ENCODE data around the gene MIX23. TPM values are rescaled to one million over a fixed set of nuclear protein-coding genes. Genes with fewer than 3 reads are reported as not detected.
A peak's percentile ranks its signal among the peaks of the same experiment; 100 is the strongest.

MIX23 gene
- total RNA-seq, 4 donors from 2014 or later: 6.4 to 21.6 (median 12.7) TPM

DNA sequence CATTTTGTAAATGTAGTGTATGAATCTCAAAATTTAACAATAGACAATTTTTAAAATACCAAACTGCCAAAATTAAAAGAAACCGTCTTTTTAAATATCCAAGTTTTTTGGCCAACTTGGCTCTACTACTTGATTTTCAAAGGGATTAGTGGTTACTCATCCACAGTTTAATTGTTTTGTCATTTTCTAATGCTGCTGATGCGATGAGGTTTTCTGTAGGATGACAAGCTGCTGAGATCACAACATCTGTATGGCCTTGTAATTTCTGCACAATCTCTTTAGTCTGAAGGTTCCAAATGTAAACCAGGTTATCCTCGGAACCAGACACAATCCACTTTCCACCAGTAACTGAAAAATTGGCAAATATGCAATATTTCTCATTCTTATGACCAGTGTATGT lies 31.4 kb upstream of the MIX23 start:
- DNase-seq (ENCODE audit: extremely low spot score): no peak
- WGBS: 90% methylated on average over 3 of the region's 3 CpGs
- H3K36me3 ChIP-seq: peaks cover 10 to 37% (median 25%) of the 10 kb centered on the region in 4 donors
- TF ChIP-seq CTCF (IDR thresholded peaks at IDR 0.05): no peak
- no peak for TF ChIP-seq EP300 (IDR thresholded peaks at IDR 0.05)
- no peak for TF ChIP-seq POLR2A (IDR thresholded peaks at IDR 0.05; ENCODE audit: low read depth)
- no peak for TF ChIP-seq POLR2AphosphoS5 (IDR thresholded peaks at IDR 0.05)
- H3K27ac ChIP-seq (replicated peaks in 1 of 4): peak overlapping the region in 1 of 4 donors; percentile 86
- intact Hi-C loops (cut with DNase I): loop anchor here (2.0 kb wide), 1 partner anchor 30 kb away; the partner anchor contains the start of gene FAM162A
- no peaks in the 10 kb centered on the region for H3K27me3 ChIP-seq
- peaks cover 27 to 40% (median 35%) of the 10 kb centered on the region in 4 donors for H3K4me1 ChIP-seq
- H3K9me3 ChIP-seq: no peaks in the 10 kb centered on the region
- no peak overlapping the region for H3K4me3 ChIP-seq

DNA sequence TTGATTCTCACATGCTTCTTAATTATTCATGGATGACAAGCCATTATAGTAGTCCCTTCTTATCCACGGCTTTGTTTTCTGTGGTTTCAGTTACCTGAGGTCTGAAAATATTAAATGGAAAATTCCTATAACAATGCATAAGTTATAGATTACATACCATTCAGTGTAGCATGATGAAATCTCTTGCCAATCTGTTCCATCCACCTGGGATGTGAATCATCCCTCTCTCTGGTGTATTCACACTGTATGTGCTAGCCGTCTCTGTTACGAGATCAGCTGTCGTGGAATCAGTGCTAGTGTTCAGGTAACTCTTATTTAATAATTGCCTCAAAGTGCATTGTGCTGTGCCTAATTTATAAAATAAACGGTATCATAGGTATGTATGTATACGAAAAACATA lies 27.6 kb upstream of the MIX23 start:
- intact Hi-C loops (cut with DNase I): no loop called here
- H3K4me1 ChIP-seq: peaks cover 20 to 31% (median 24%) of the 10 kb centered on the region in 4 donors
- no peak overlapping the region for H3K27ac ChIP-seq (replicated peaks in 1 of 4)
- H3K36me3 ChIP-seq: peaks cover 16 to 71% (median 57%) of the 10 kb centered on the region in 4 donors
- no peak overlapping the region for H3K4me3 ChIP-seq
- no peaks in the 10 kb centered on the region for H3K9me3 ChIP-seq
- no peak for DNase-seq (ENCODE audit: extremely low spot score)
- no peaks in the 10 kb centered on the region for H3K27me3 ChIP-seq
- TF ChIP-seq POLR2A (IDR thresholded peaks at IDR 0.05; ENCODE audit: low read depth): no peak
- no peak for TF ChIP-seq EP300 (IDR thresholded peaks at IDR 0.05)
- no peak for TF ChIP-seq CTCF (IDR thresholded peaks at IDR 0.05)
- TF ChIP-seq POLR2AphosphoS5 (IDR thresholded peaks at IDR 0.05): no peak
- WGBS: 83% methylated on average over 6 of the region's 6 CpGs

DNA sequence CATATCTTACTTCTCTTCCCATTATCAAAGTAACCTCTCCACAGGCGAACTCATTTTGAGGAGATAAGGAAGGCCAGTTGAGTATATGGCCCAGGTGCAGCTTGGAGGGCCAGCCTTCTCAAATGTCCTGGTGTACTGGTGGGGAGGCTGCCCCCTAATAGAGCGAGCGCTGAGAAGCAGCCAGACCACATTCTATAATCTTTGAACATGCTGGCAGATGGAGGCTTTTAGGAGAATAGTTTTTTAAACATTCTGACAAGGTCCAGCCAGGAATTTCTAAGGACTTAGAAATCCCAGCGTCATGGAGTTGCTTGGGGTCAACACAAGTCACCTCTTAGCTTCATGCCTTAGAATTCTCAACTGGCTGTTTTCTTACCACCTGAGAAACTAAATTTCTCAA lies 27.1 kb upstream of the MIX23 start:
- no peak for DNase-seq (ENCODE audit: extremely low spot score)
- WGBS: 85% methylated on average over 4 of the region's 4 CpGs
- TF ChIP-seq EP300 (IDR thresholded peaks at IDR 0.05): no peak
- no peak for TF ChIP-seq POLR2A (IDR thresholded peaks at IDR 0.05; ENCODE audit: low read depth)
- TF ChIP-seq POLR2AphosphoS5 (IDR thresholded peaks at IDR 0.05): no peak
- no peak for TF ChIP-seq CTCF (IDR thresholded peaks at IDR 0.05)
- H3K4me1 ChIP-seq: peaks cover 16 to 28% (median 20%) of the 10 kb centered on the region in 4 donors
- H3K9me3 ChIP-seq: no peaks in the 10 kb centered on the region
- peaks cover 16 to 75% (median 62%) of the 10 kb centered on the region in 4 donors for H3K36me3 ChIP-seq
- intact Hi-C loops (cut with DNase I): no loop called here
- H3K27ac ChIP-seq (replicated peaks in 1 of 4): peak overlapping the region in 1 of 4 donors; percentile 2
- no peaks in the 10 kb centered on the region for H3K27me3 ChIP-seq
- H3K4me3 ChIP-seq: no peak overlapping the region

- peak overlapping the region in 1 of 4 donors; percentile 2 for H3K27ac ChIP-seq (replicated peaks in 1 of 4)
- no peaks in the 10 kb centered on the region for H3K27me3 ChIP-seq
- no peak for TF ChIP-seq POLR2A (IDR thresholded peaks at IDR 0.05; ENCODE audit: low read depth)
- TF ChIP-seq POLR2AphosphoS5 (IDR thresholded peaks at IDR 0.05): no peak
- TF ChIP-seq EP300 (IDR thresholded peaks at IDR 0.05): no peak
- no peak for TF ChIP-seq CTCF (IDR thresholded peaks at IDR 0.05)
- 66% methylated on average over 6 of the region's 6 CpGs for WGBS
- H3K4me3 ChIP-seq: no peak overlapping the region
- peaks cover 9 to 22% (median 14%) of the 10 kb centered on the region in 4 donors for H3K4me1 ChIP-seq
- H3K9me3 ChIP-seq: no peaks in the 10 kb centered on the region
- DNase-seq (ENCODE audit: extremely low spot score): no peak
- peaks cover 19 to 82% (median 68%) of the 10 kb centered on the region in 4 donors for H3K36me3 ChIP-seq
- intact Hi-C loops (cut with DNase I): no loop called here
Observed at GRCh38 chr3:122409446-122409845, 26.4 kb upstream of the MIX23 start.

- 92% methylated on average over 1 of the region's 1 CpG for WGBS
- Histone ChIP-seq H3K27ac (replicated peaks in 1 of 4) (no peak overlapping the region), H3K9me3 (no peaks in the 10 kb centered on the region), H3K4me1 (peaks cover 0 to 9% (median under 1%) of the 10 kb centered on the region in 4 donors), H3K27me3 (no peaks in the 10 kb centered on the region), H3K36me3 (peaks cover 23 to 94% (median 80%) of the 10 kb centered on the region in 4 donors), H3K4me3 (no peak overlapping the region)
- TF ChIP-seq CTCF (IDR thresholded peaks at IDR 0.05) (no peak), EP300 (IDR thresholded peaks at IDR 0.05) (no peak), POLR2A (IDR thresholded peaks at IDR 0.05; ENCODE audit: low read depth) (no peak), POLR2AphosphoS5 (IDR thresholded peaks at IDR 0.05) (no peak)
- no peak for DNase-seq (ENCODE audit: extremely low spot score)
- intact Hi-C loops (cut with DNase I): no loop called here
Observed at GRCh38 chr3:122407946-122408345, 24.9 kb upstream of the MIX23 start.

Data from esophagus muscularis mucosa (tissue), 4 donors.